HEK293T (cell line): ENCODE results near the gene FBXL7.

ENCODE experiments used
- ELF4 ChIP-seq: fragments of 450-650 bp; IDR thresholded peaks from 2 replicates; pipeline ENCODE4 v1.6.1; 2017; ENCODE audit warnings: antibody characterized with exemption
- FOXA1 ChIP-seq: fragments of 450-650 bp; IDR thresholded peaks from 2 replicates; pipeline ENCODE4 v1.6.1; 2016; ENCODE audit warnings: mild to moderate bottlenecking
- L3MBTL2 ChIP-seq: fragments of 450-650 bp; conservative IDR thresholded peaks from 2 replicates; pipeline ENCODE4 v1.6.1; 2016; ENCODE audit warnings: mild to moderate bottlenecking
- PKNOX1 ChIP-seq: fragments of 450-650 bp; IDR thresholded peaks from 2 replicates; pipeline ENCODE4 v1.6.1; 2016
- SUZ12 ChIP-seq: fragments of 450-650 bp; IDR thresholded peaks from 2 replicates; pipeline ENCODE4 v1.6.1; 2016; ENCODE audit warnings: mild to moderate bottlenecking

GRCh38 chr5:15520856-15521255 is 20.9 kb downstream of the FBXL7 start:
- TF ChIP-seq ELF4 (no peak), SUZ12 (no peak), PKNOX1 (no peak), L3MBTL2 (no peak), FOXA1 (no peak)
